HG02588 (cell line): Measurements from ENCODE around the gene PLP1.
"Not testable (repeated sequence)": the region's sequence is repeated elsewhere in the genome, so short reads cannot be mapped to it uniquely, and the experiment has no call there.

Experiments used
- ATAC-seq: cut with Tn5 transposase; IDR thresholded peaks from one replicate; pipeline ENCODE4 v1.9.1; 2021; ENCODE audit warnings: mild to moderate bottlenecking, moderate library complexity; ENCODE audit not compliant: unreplicated experiment

The PLP1 gene

GRCh38 chrX:103780336-103781061, 3.9 kb downstream of the PLP1 start:
- no peak for ATAC-seq

- ATAC-seq = no peak
Observed at GRCh38 chrX:103781062-103781402, 4.4 kb downstream of the PLP1 start.

GRCh38 chrX:103781706-103782105, 5.1 kb downstream of the PLP1 start:
- ATAC-seq = no peak

- ATAC-seq = no peak
Observed at GRCh38 chrX:103782640-103783039, 6.0 kb downstream of the PLP1 start.

- ATAC-seq = no peak
Observed at GRCh38 chrX:103783196-103783595, 6.6 kb downstream of the PLP1 start.

GRCh38 chrX:103783971-103784370, 7.3 kb downstream of the PLP1 start:
- no peak for ATAC-seq

- peak; percentile 65 for ATAC-seq
Observed at GRCh38 chrX:103789004-103789403, 12.4 kb downstream of the PLP1 start.

- ATAC-seq = no peak
Observed at GRCh38 chrX:103791228-103791627, 14.6 kb downstream of the PLP1 start.

GRCh38 chrX:103791826-103792485, 15.3 kb downstream of the PLP1 start:
- ATAC-seq = no peak

- ATAC-seq = no peak
Observed at GRCh38 chrX:103792916-103793544, 16.4 kb downstream of the PLP1 start.

GRCh38 chrX:103793545-103793940, 16.9 kb downstream of the PLP1 start:
- ATAC-seq = no peak

- ATAC-seq = no peak
Observed at GRCh38 chrX:103794119-103794518, 17.5 kb downstream of the PLP1 start.

- no peak for ATAC-seq
Observed at GRCh38 chrX:103797691-103798090, 21.1 kb downstream of the PLP1 start.

GRCh38 chrX:103800318-103800717, 23.7 kb downstream of the PLP1 start:
- ATAC-seq = no peak

- ATAC-seq = no peak
Observed at GRCh38 chrX:103805860-103806259, 29.2 kb downstream of the PLP1 start.

GRCh38 chrX:103806862-103807474, 30.3 kb downstream of the PLP1 start:
- no peak for ATAC-seq

GRCh38 chrX:103811858-103812257, 35.2 kb downstream of the PLP1 start:
- no peak for ATAC-seq

GRCh38 chrX:103817101-103817500, 40.5 kb downstream of the PLP1 start:
- not testable (repeated sequence) for ATAC-seq

GRCh38 chrX:103817502-103817901, 40.9 kb downstream of the PLP1 start:
- ATAC-seq = no peak

GRCh38 chrX:103818842-103819619, 42.4 kb downstream of the PLP1 start:
- no peak for ATAC-seq

- ATAC-seq = not testable (repeated sequence)
Observed at GRCh38 chrX:103820802-103821201, 44.2 kb downstream of the PLP1 start.
